AG09309 (cell line): ENCODE data around the gene NCKAP5L.

Source experiments
- DNase-seq: peaks from one replicate; pipeline ENCODE4 v3.0.0-alpha.2; 2010; ENCODE audit warnings: low read depth
- H3K4me3 ChIP-seq: 2 replicates; pipeline ENCODE4 v1.5.1; 2011; ENCODE audit warnings: mild to moderate bottlenecking, low read depth, low read length, moderate library complexity; ENCODE audit not compliant: control insufficient read depth
- TF ChIP-seq, protein P1 (sequence below): IDR thresholded peaks from 2 replicates; pipeline ENCODE4 v1.5.1; 2011; ENCODE audit warnings: mild to moderate bottlenecking, low read depth, low read length, inconsistent platforms; ENCODE audit not compliant: insufficient read depth, control insufficient read depth; ENCODE audit errors: missing control alignments

NCKAP5L gene

DNA sequence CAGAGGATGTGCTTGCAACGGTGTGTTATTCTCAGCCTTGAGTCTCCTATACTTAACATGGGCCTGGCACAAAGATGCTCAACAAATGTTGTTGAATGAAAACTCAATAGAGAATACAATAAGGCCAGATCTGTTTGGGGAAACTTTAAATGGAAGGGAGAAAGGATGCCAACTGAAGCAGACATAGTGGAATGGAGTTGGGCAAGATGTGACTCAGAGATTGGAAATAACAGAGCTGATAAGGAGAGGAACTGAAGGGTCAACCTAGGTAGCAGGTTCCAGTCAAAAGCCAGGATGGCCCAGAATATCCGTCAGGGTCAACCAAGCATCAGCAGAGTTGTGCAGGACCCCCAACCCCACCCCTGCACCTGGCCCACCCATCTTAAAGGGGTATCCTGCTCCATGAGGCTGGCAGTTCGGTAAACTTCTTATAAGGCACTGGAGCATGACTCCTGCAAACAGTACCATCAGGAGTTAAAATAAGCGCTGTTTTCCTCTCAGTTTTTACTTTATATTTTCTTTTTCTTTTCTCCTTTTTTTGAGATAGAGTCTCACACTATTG is 15.7 kb upstream of the NCKAP5L start:
- H3K4me3 ChIP-seq = no peak overlapping the region
- TF ChIP-seq, protein P1, sequence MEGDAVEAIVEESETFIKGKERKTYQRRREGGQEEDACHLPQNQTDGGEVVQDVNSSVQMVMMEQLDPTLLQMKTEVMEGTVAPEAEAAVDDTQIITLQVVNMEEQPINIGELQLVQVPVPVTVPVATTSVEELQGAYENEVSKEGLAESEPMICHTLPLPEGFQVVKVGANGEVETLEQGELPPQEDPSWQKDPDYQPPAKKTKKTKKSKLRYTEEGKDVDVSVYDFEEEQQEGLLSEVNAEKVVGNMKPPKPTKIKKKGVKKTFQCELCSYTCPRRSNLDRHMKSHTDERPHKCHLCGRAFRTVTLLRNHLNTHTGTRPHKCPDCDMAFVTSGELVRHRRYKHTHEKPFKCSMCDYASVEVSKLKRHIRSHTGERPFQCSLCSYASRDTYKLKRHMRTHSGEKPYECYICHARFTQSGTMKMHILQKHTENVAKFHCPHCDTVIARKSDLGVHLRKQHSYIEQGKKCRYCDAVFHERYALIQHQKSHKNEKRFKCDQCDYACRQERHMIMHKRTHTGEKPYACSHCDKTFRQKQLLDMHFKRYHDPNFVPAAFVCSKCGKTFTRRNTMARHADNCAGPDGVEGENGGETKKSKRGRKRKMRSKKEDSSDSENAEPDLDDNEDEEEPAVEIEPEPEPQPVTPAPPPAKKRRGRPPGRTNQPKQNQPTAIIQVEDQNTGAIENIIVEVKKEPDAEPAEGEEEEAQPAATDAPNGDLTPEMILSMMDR = no peak
- no peak for DNase-seq

DNA sequence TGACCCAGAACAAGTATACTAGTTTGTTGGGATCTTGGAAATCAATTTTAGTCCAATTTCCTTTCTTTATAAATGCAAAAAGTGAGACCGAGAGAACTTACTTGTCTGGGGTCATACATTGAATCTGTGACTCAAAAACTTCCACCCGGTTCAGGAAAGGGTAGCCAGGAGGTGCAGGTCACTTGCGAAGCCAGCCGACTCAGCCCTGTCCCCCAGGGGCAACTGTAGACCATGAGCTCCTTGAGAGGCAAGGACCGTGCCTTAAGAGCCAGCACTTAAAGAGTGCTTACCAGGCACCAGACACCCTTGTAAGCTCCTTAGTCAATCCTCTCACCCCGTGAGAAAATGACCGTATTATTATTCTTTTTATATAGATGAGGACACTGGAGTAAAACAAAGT is 15.2 kb upstream of the NCKAP5L start:
- H3K4me3 ChIP-seq = peak overlapping the region; percentile 60
- TF ChIP-seq, protein P1 = no peak
- no peak for DNase-seq

DNA sequence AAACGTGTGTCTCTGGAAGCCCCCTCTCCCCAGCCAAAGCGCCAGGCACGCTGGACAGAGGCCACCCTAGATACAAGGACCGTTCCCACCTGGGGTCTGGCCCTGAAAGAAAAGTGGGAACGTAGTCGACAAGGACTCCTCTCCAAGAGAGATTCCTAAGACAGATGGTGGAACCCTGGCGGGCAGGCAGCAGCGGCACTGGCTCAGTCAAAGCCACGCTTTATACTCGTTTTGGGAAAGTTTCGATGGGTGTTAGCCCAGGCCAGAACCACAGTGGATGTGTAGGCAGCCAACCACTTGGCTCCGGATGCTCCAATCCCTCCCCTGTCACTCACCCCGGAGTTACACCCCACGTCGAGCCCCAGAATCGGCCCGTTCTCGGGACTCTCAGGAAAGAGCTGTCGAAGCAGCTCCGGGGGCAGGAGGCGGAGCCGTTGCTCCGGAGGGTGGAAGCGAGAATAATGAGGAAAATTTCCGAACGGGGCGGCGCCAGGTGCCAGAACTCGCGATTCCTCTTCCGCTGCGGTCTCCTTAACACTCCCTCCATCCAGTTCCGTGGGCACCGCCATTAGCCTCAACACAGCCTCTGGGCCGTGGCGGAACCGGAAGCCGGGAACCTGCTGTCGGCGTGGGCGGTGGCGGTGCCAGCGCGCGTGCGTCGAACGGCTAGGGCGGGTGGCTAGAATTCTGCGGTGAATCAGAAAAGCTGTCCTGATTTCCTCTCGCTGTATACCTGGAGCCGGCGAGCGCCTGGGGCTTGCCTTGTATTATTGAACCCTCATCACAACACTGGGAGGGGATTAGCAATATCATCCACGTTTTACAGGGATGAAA is 14.5 kb upstream of the NCKAP5L start, which contains the start of gene BCDIN3D:
TSS of gene BCDIN3D (minus strand) at position 588 of the 834 bp plus-strand sequence. CDS start at position 569, 19 bp downstream.
- no peak for DNase-seq
- TF ChIP-seq, protein P1 = no peak
- H3K4me3 ChIP-seq = peak within 1 kb of the TSS; percentile 60

DNA sequence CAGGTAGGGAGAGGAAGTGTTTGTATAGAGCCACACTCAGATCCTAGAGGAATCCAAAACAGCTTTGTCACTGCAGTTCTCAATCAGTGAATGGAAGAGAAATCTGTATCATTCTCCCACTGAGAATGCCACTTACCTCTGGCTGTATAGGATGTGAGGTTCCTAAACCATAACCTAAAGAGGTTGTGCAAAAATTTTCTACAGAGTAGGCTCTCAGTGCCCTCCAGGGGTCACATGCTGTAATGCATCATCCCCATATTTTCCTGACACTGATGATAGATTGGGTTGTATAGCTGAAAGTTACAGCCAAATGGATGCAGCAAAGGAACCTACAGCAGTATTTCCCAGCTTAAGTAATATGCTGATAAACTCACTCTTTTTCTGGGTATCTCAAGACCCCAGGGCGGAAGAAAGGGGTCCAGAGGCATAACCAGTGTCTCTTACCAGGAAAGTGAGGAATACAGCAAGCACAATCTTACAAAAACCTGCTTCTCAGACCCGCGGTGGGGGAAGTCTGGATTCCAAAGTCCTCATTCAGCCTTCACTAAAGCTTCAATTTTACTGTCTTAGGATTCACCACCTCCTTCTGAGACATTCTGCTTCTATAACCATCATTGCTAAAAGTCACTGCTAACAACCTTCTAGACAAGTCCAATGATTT is 10.9 kb upstream of the NCKAP5L start:
- TF ChIP-seq, protein P1 = peak; percentile 78
- no peak overlapping the region for H3K4me3 ChIP-seq
- no peak for DNase-seq

DNA sequence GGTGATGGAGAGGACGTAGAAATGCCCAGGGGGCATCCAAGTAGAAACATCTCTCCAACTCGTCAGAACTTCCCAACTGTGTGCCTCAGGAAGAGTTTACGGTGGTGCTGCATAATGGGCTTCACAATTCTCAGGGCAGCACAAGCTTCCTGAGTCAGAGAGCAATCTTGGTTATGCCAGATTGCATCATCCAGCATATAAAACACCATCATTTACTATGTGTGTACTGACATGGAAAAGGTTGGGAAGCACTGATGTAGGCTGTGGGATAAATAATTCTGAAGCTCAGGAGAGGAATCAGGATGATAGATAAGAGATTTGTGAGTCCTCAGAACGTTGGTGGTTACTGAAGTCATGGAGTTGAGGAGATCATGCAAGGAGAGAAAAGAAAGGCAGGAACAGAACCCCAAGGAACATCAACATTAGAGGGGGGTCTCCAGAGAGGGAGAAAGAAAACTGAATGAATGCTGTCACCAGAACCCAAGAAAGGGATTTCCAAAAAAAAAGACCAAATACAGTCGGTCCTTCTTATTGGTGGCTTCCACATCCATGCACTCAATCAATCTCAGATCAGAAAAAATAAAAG is 4.7 kb upstream of the NCKAP5L start:
- DNase-seq = peak; percentile 87
- no peak overlapping the region for H3K4me3 ChIP-seq
- TF ChIP-seq, protein P1 = no peak

DNA sequence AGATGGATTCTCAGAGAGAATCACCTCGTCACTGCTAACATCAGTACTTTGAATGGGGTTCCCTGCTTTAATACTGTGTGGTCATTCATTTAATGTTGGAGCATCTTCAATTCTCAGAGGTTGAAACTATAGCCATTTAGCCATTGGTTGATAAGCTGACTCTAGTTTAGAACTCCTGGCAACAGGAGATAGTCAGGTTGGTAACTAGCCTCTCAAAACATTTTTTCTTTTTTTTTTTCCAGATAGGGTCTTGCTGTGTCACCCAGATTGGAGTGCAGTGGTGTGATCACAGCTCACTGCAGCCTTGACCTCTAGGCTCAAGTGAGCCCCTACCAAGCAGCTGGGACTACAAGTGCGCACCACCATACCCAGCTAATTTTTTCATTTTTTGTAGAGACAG is 3.5 kb upstream of the NCKAP5L start:
- TF ChIP-seq, protein P1 = no peak
- no peak overlapping the region for H3K4me3 ChIP-seq
- DNase-seq = no peak
